ENCODE results near the gene NPAS4.

Gene NPAS4

GRCh38 chr11:66475349-66476172, 54.7 kb downstream of the NPAS4 start:
- DNase-seq (ENCODE audit: low read depth in 2 of 3, low spot score in 2 of 3) = no peak
